Activated B cell treated with CpG ODN at 0.5 μM for 24 hours (primary cell): ENCODE data around the gene TMEM82. TPM values are rescaled to one million over a fixed set of nuclear protein-coding genes. Genes with fewer than 3 reads are reported as not detected.

Source experiments
- ATAC-seq: fragments of 200-7000 bp; cut with Tn5 transposase; one replicate; pipeline ENCODE4 v1.10.0; 2021; ENCODE audit warnings: low read depth, mild to moderate bottlenecking, moderate library complexity
- CTCF ChIA-PET: fragments of 350-600 bp; sonication (Branson Sonifier 250); formaldehyde crosslinking; loops from one replicate; lab custom pipeline; 2021; ENCODE audit warnings: antibody characterized with exemption; lab: Charles Lee
- POLR2A ChIA-PET: fragments of 350-600 bp; sonication (Branson Sonifier 250); formaldehyde crosslinking; loops from one replicate; lab custom pipeline; 2021; ENCODE audit warnings: antibody characterized with exemption; lab: Charles Lee
- DNase-seq: peaks from one replicate; pipeline ENCODE4 v3.0.0; 2022
- H3K27ac Mint-ChIP-seq: one replicate; pipeline ENCODE4 v1.8.0; 2020; ENCODE audit warnings: mixed read lengths
- H3K27me3 Mint-ChIP-seq: one replicate; pipeline ENCODE4 v1.8.0; 2021; ENCODE audit warnings: mixed read lengths
- H3K36me3 Mint-ChIP-seq: one replicate; pipeline ENCODE4 v1.8.0; 2021; ENCODE audit warnings: low read depth, mixed read lengths
- H3K4me1 Mint-ChIP-seq: one replicate; pipeline ENCODE4 v1.8.0; 2021; ENCODE audit warnings: mixed read lengths
- H3K4me3 Mint-ChIP-seq: one replicate; pipeline ENCODE4 v1.8.0; 2020; ENCODE audit warnings: mild to moderate bottlenecking, mixed read lengths
- H3K9me3 Mint-ChIP-seq: one replicate; pipeline ENCODE4 v1.8.0; 2020; ENCODE audit warnings: mixed read lengths
- intact Hi-C: fragments of 100-400 bp; cut with micrococcal nuclease; formaldehyde crosslinking; loops from one replicate; pipeline ENCODE4 v1.15.1; 2024
- total RNA-seq: library from RNA; stranded (reverse); gene quantifications from 2 replicates; pipeline ENCODE4 v1.2.3, GENCODE V29; 2022
- TF ChIP-seq, protein P1 (sequence below): fragments of 200-600 bp; IDR thresholded peaks from one replicate; pipeline ENCODE4 v1.8.0; 2022; ENCODE audit warnings: antibody characterized with exemption, mild to moderate bottlenecking

Gene TMEM82
- total RNA-seq, 1 donor from 2014 or later, result not detected

- Mint-ChIP-seq H3K27ac (no peak overlapping the region), H3K4me3 (no peak overlapping the region), H3K4me1 (no peaks in the 10 kb centered on the region), H3K9me3 (no peaks in the 10 kb centered on the region), H3K36me3 (peaks cover 73% of the 10 kb centered on the region), H3K27me3 (no peaks in the 10 kb centered on the region)
- TF ChIP-seq, protein P1, sequence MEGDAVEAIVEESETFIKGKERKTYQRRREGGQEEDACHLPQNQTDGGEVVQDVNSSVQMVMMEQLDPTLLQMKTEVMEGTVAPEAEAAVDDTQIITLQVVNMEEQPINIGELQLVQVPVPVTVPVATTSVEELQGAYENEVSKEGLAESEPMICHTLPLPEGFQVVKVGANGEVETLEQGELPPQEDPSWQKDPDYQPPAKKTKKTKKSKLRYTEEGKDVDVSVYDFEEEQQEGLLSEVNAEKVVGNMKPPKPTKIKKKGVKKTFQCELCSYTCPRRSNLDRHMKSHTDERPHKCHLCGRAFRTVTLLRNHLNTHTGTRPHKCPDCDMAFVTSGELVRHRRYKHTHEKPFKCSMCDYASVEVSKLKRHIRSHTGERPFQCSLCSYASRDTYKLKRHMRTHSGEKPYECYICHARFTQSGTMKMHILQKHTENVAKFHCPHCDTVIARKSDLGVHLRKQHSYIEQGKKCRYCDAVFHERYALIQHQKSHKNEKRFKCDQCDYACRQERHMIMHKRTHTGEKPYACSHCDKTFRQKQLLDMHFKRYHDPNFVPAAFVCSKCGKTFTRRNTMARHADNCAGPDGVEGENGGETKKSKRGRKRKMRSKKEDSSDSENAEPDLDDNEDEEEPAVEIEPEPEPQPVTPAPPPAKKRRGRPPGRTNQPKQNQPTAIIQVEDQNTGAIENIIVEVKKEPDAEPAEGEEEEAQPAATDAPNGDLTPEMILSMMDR, result no peak
- ChIA-PET POLR2A (no interaction called here), CTCF (interaction anchor here (0.7 kb wide), 1 partner anchor 20 kb away, joined by 4 read pairs; no protein-coding TSS in a partner anchor)
- intact Hi-C loops, result loop anchor here (5.0 kb wide), 1 partner anchor 177 kb away; no protein-coding TSS in a partner anchor
- DNase-seq (no peak), ATAC-seq (no peak)
Measured at GRCh38 chr1:15719381-15720120, 22.7 kb upstream of the TMEM82 start.

DNA sequence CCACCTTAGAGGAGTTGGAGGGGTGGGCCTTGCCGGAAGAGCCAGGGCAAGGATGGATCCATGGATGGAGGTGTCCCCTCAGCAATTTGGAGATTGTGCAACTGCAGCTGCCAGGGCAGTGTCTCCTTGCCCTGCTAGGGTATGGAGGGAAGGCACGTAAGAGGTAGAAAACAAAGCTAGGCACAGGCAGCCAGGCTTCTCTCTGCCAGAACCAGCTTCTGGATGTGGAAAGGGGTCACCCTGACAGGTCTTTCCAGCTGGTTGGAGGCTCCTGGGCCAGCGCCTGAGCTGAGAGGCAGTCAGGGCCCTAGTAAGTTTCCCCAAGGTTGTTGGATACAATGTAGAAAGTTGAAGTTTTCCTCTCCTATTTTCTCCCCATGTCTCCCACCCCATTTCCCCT is 21.4 kb upstream of the TMEM82 start:
- POLR2A ChIA-PET, result no interaction called here

DNA sequence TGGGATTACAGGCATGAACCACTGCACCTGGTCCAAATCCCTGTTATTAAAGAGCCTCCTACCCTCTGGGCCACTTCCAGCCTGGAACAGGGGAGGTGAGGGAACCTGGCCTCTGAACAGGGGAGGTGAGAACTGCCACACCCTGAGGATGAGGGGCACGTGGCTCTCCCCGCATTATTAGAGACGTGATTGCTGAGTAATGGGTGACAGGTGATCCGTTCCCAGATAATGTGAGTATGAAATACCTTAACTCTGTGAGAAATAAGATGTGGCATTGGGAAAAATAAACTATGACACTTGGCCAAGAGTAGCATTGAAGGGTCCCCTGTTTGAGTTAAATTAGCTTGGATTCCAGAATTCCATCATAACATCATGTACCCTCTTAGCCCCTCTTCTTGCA is 19.9 kb upstream of the TMEM82 start:
- no peak overlapping the region for H3K4me3 Mint-ChIP-seq
- ChIA-PET POLR2A (interaction anchor here (1.0 kb wide), 1 partner anchor 8 kb away, joined by 3 read pairs; no protein-coding TSS in a partner anchor), CTCF (no interaction called here)
- DNase-seq, result no peak
- no peak for ATAC-seq
- no peaks in the 10 kb centered on the region for H3K4me1 Mint-ChIP-seq
- intact Hi-C loops, result loop anchor here (5.0 kb wide), 1 partner anchor 180 kb away; no protein-coding TSS in a partner anchor
- no peaks in the 10 kb centered on the region for H3K9me3 Mint-ChIP-seq
- TF ChIP-seq, protein P1, result no peak
- peaks cover 79% of the 10 kb centered on the region for H3K36me3 Mint-ChIP-seq
- H3K27ac Mint-ChIP-seq, result no peak overlapping the region
- H3K27me3 Mint-ChIP-seq, result no peaks in the 10 kb centered on the region

More for the DNA sequence above, 21.4 kb upstream of the TMEM82 start:
- Mint-ChIP-seq H3K27ac (no peak overlapping the region), H3K4me3 (no peak overlapping the region), H3K27me3 (no peaks in the 10 kb centered on the region), H3K4me1 (no peaks in the 10 kb centered on the region), H3K9me3 (no peaks in the 10 kb centered on the region), H3K36me3 (peaks cover 77% of the 10 kb centered on the region)
- TF ChIP-seq, protein P1, result no peak
- intact Hi-C loops, result loop anchor here (5.0 kb wide), 1 partner anchor 179 kb away; no protein-coding TSS in a partner anchor
- ATAC-seq, result no peak
- CTCF ChIA-PET, result interaction anchor here (1.2 kb wide), 1 partner anchor 21 kb away, joined by 4 read pairs; no protein-coding TSS in a partner anchor
- no peak for DNase-seq

DNA sequence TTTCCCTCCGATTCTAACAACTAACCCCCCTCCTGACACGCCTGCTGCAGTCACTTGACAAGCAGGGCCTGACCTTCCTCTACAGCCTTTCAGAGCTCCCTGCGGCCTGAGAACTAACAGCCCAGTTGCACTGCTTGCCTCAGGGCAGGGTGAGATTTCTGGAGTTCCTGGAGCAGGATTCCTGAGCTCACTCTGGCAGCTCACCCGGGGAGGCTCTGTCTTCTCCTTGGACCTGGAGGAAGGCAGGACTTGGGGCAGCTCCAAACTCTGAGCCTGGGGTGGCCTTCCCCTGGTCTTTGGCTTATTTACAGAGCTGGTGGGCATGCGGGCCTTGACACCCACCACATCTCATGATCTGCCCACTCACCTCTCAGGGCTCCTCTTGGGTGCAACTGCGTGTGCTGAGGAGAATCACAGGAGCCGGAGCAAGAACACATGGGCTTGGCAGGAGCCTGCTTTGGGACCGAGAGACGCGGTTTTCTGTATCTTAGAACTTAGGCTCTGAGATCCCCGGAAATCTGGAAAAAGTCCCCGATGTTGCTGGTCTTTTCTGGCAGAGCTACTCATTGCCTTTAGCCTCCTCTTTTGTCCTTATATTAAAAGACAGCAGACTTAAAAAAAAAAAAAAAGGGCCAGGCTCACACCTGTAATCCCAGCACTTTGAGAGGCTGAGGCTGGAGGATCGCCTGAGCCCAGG is 19.3 kb upstream of the TMEM82 start:
- Mint-ChIP-seq H3K4me3 (no peak overlapping the region), H3K9me3 (no peaks in the 10 kb centered on the region), H3K27me3 (no peaks in the 10 kb centered on the region), H3K4me1 (no peaks in the 10 kb centered on the region), H3K36me3 (peaks cover 79% of the 10 kb centered on the region), H3K27ac (no peak overlapping the region)
- intact Hi-C loops, result loop anchor here (5.0 kb wide), 1 partner anchor 181 kb away; no protein-coding TSS in a partner anchor
- CTCF ChIA-PET, result interaction anchor here (1.3 kb wide), 1 partner anchor 72 kb away, joined by 3 read pairs; no protein-coding TSS in a partner anchor
- POLR2A ChIA-PET, result interaction anchor here (0.6 to 1.1 kb wide), 2 partner anchors 10 to 128 kb away, joined by 3 to 7 read pairs; no protein-coding TSS in a partner anchor
- ATAC-seq, result no peak
- no peak for DNase-seq
- TF ChIP-seq, protein P1, result no peak
